A549 (cell line): ENCODE data around the gene SLFN12L. TPM values are rescaled to one million over a fixed set of nuclear protein-coding genes. Genes with fewer than 3 reads are reported as not detected.
"Not testable (repeated sequence)": the region's sequence is repeated elsewhere in the genome, so short reads cannot be mapped to it uniquely, and the experiment has no call there.

Experiments
- ATAC-seq, 2 experiments: fragments of 200-7000 bp in 1 of 2; fragments of >200 bp in 1 of 2; cut with Nextera tagmentation in 1 of 2; cut with Tn5 transposase in 1 of 2; 3 replicates each; pipeline versions ENCODE4 v1.8.0 to v1.9.1; 2018 to 2020; ENCODE audit warnings: mild to moderate bottlenecking in 1 of 2, moderate library complexity in 1 of 2
- CTCF ChIA-PET: fragments of 300-600 bp; sonication (Branson Sonifier 250); formaldehyde crosslinking; extraction: SDS; loops from one replicate; lab custom pipeline; 2021; ENCODE audit warnings: antibody characterized with exemption, inconsistent platforms; lab: Yijun Ruan, JAX
- POLR2A ChIA-PET: fragments of 350-600 bp; formaldehyde crosslinking; extraction: SDS; loops from one replicate; lab custom pipeline; 2021; ENCODE audit warnings: antibody characterized with exemption, inconsistent platforms; lab: Yijun Ruan, JAX
- DNase-seq, 2 experiments: peaks; one replicate each; pipeline versions ENCODE4 v3.0.0 to v3.0.0-alpha.2; 2011 to 2016; ENCODE audit warnings: low read depth in 1 of 2, low spot score in 1 of 2
- FAIRE-seq: peaks from 2 replicates; lab custom pipeline; 2011; peaks lifted over from hg19 to GRCh38; lab: Jason Lieb, UNC
- H3K27ac ChIP-seq, 2 experiments: fragments of >200 bp; sonication (Bioruptor Twin); formaldehyde crosslinking; 3 replicates each; pipeline ENCODE4 v1.5.1; 2016 to 2017
- H3K4me1 ChIP-seq: fragments of >200 bp; sonication (Bioruptor Twin); formaldehyde crosslinking; 3 replicates; pipeline ENCODE4 v1.6.1; 2016
- H3K4me2 ChIP-seq: fragments of >200 bp; sonication (Bioruptor Twin); formaldehyde crosslinking; 3 replicates; pipeline ENCODE4 v1.6.1; 2016
- H3K4me3 ChIP-seq: fragments of >200 bp; sonication (Bioruptor Twin); formaldehyde crosslinking; 3 replicates; pipeline ENCODE4 v1.5.1; 2016
- H3K9me3 ChIP-seq: fragments of >200 bp; sonication (Bioruptor Twin); formaldehyde crosslinking; 3 replicates; pipeline ENCODE4 v1.6.1; 2016
- ATOH8 ChIP-seq: fragments of 250-450 bp; sonication (Bioruptor Pico); IDR thresholded peaks from 2 replicates; pipeline ENCODE4 v1.5.0; 2020; ENCODE audit warnings: low read depth, mild to moderate bottlenecking, moderate library complexity
- CBX8 ChIP-seq: fragments of 200-600 bp; sonication (generic); IDR thresholded peaks from 2 replicates; pipeline ENCODE4 v1.6.1; 2016
- CEBPB ChIP-seq, 2 experiments: fragments of >200 bp in 1 of 2; sonication (Bioruptor Twin) in 1 of 2; formaldehyde crosslinking in 1 of 2; IDR thresholded peaks; 2 replicates each; pipeline ENCODE4 v1.6.1; 2012 to 2016
- EHF ChIP-seq: fragments of 250-450 bp; sonication (Bioruptor Pico); IDR thresholded peaks from 2 replicates; pipeline ENCODE4 v1.5.0; 2020; ENCODE audit warnings: mild to moderate bottlenecking
- ELK1 ChIP-seq: fragments of 150-350 bp; IDR thresholded peaks from 2 replicates; pipeline ENCODE4 v1.6.1; 2014; ENCODE audit warnings: low read depth, mild to moderate bottlenecking, low read length
- EP300 ChIP-seq, 2 experiments: fragments of >200 bp; sonication (Bioruptor Twin); formaldehyde crosslinking; IDR thresholded peaks; 2 replicates in 1 of 2; 3 replicates in 1 of 2; pipeline ENCODE4 v1.6.1; 2016 to 2017
- ESRRA ChIP-seq: fragments of 150-350 bp; IDR thresholded peaks from 2 replicates; pipeline ENCODE4 v1.6.1; 2014; ENCODE audit warnings: mild to moderate bottlenecking, low read length, borderline replicate concordance
- GATA3 ChIP-seq: IDR thresholded peaks from 2 replicates; pipeline ENCODE4 v1.6.1; 2012; ENCODE audit warnings: borderline replicate concordance
- HEYL ChIP-seq: fragments of 250-450 bp; sonication (Bioruptor Pico); IDR thresholded peaks from 2 replicates; pipeline ENCODE4 v1.8.0; 2021; ENCODE audit warnings: mild to moderate bottlenecking, moderate library complexity
- HOXB13 ChIP-seq: fragments of 250-450 bp; sonication (Bioruptor Pico); IDR thresholded peaks from 2 replicates; pipeline ENCODE4 v1.5.0; 2020; ENCODE audit warnings: low read depth, mild to moderate bottlenecking, moderate library complexity
- JUN ChIP-seq, 2 experiments: fragments of >200 bp; sonication (Bioruptor Twin); formaldehyde crosslinking; IDR thresholded peaks; 2 replicates in 1 of 2; 3 replicates in 1 of 2; pipeline ENCODE4 v1.6.1; 2016 to 2017
- MAZ ChIP-seq: fragments of 150-350 bp; IDR thresholded peaks from 2 replicates; pipeline ENCODE4 v1.6.1; 2014; ENCODE audit warnings: antibody characterized with exemption, low read depth, low read length, borderline replicate concordance
- PBX3 ChIP-seq: IDR thresholded peaks from 2 replicates; pipeline ENCODE4 v1.6.1; 2012
- POLR2AphosphoS2 ChIP-seq: conservative IDR thresholded peaks from 2 replicates; pipeline ENCODE4 v1.6.1; 2012; ENCODE audit warnings: low read length, improper control_type of control experiment, inconsistent platforms
- RAD21 ChIP-seq, 2 experiments: fragments of >200 bp in 1 of 2; sonication (Bioruptor Twin) in 1 of 2; formaldehyde crosslinking in 1 of 2; IDR thresholded peaks in 1 of 2; conservative IDR thresholded peaks in 1 of 2; 2 replicates in 1 of 2; 3 replicates in 1 of 2; pipeline ENCODE4 v1.6.1; 2012 to 2018; ENCODE audit warnings: inconsistent platforms in 1 of 2
- RNF2 ChIP-seq: fragments of 200-600 bp; sonication (generic); IDR thresholded peaks from 2 replicates; pipeline ENCODE4 v1.6.1; 2016; ENCODE audit warnings: low read depth, mild to moderate bottlenecking, antibody characterized with exemption, moderate library complexity, borderline replicate concordance
- SREBF2 ChIP-seq: fragments of 450-650 bp; IDR thresholded peaks from 2 replicates; pipeline ENCODE4 v1.6.1; 2014; ENCODE audit warnings: mild to moderate bottlenecking, moderate library complexity
- TFCP2L1 ChIP-seq: fragments of 250-450 bp; sonication (Bioruptor Pico); IDR thresholded peaks from 2 replicates; pipeline ENCODE4 v1.5.0; 2021; ENCODE audit warnings: mild to moderate bottlenecking
- TP53 ChIP-seq: fragments of 250-450 bp; sonication (Bioruptor Pico); IDR thresholded peaks from 2 replicates; pipeline ENCODE4 v1.5.0; 2021; ENCODE audit warnings: mild to moderate bottlenecking, moderate library complexity
- ZNF302 ChIP-seq: fragments of 250-450 bp; sonication (Bioruptor Pico); IDR thresholded peaks from 2 replicates; pipeline ENCODE4 v1.9.0; 2021; ENCODE audit warnings: inconsistent platforms, mild to moderate bottlenecking, moderate library complexity
- WGBS: methylation state at CpG from one replicate; pipeline ENCODE4 v1.1.6; 2017; ENCODE audit errors: missing lambda C conversion rate; 5-methylcytosine and 5-hydroxymethylcytosine counted together
- polyA plus RNA-seq, 4 experiments: library from polyadenylated mRNA; depleted of rRNA in 3 of 4; stranded (reverse); fragments of >200 nt; fragmentation: RNase III in 1 of 4; extraction: RNeasy Plus Mini Kit Qiagen cat#74134 plus additional on column Dnase treatment in 1 of 4; gene quantifications; 2 replicates in 3 of 4; 3 replicates in 1 of 4; pipeline ENCODE4 v1.2.3, GENCODE V29; 2011 to 2017

SLFN12L gene
- polyA plus RNA-seq, 2 of the 4 experiments (the other 2 are of a cell fraction) = not detected

GRCh38 chr17:35519906-35520442 is 17.5 kb downstream of the SLFN12L start:
- 53% methylated on average over 8 of the region's 8 CpGs for whole genome bisulfite sequencing
- CTCF ChIA-PET = interaction anchor here (0.6 to 2.6 kb wide), 3 partner anchors 206 to 349 kb away, joined by 3 to 13 read pairs (median 4); no protein-coding TSS in a partner anchor
- no peak for FAIRE-seq
- no peak overlapping the region for H3K27ac ChIP-seq
- POLR2A ChIA-PET = no interaction called here
- TF ChIP-seq JUN (IDR thresholded peaks at IDR 0.05) = no peak
- no peak for TF ChIP-seq EP300 (IDR thresholded peaks at IDR 0.05)
- TF ChIP-seq RAD21 (conservative IDR thresholded peaks at IDR 0.05 in 1 of 2, IDR thresholded peaks at IDR 0.05 in 1 of 2) = no peak
- TF ChIP-seq GATA3 = no peak
- TF ChIP-seq CBX8 = no peak
- DNase-seq = no peak
- H3K4me2 ChIP-seq = no peak overlapping the region
- no peaks in the 10 kb centered on the region for H3K4me1 ChIP-seq
- no peak overlapping the region for H3K4me3 ChIP-seq
- no peaks in the 10 kb centered on the region for H3K9me3 ChIP-seq
- ATAC-seq = no peak

DNA sequence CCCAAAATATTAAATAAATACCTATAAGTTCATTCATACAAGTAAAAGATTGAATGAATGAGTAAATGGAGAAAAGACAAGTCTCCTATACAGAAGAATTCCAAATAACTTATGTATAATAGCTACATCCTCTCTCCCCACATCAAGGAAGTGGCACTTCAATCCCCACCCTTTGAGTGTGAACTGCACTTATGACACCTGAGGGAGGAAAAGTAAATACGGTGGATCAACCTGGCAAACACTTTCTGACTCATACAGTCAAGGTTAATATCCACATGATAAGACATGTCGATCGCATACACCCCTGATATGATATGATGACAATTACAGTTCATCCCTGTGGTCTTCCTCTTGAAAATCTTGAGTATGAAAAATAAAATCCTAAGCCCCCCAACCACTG is 18.0 kb downstream of the SLFN12L start:
- TF ChIP-seq ESRRA = no peak
- TF ChIP-seq TFCP2L1 (CRISPR knock-in tag) = no peak
- TF ChIP-seq EHF = no peak
- TF ChIP-seq RNF2 = no peak
- TF ChIP-seq MAZ = no peak
- TF ChIP-seq HEYL (CRISPR knock-in tag) = no peak
- no peak for TF ChIP-seq ZNF302 (CRISPR knock-in tag)
- TF ChIP-seq HOXB13 = no peak
- no peak for TF ChIP-seq CEBPB (IDR thresholded peaks at IDR 0.05)
- no peak for TF ChIP-seq JUN (IDR thresholded peaks at IDR 0.05)
- TF ChIP-seq GATA3 = no peak
- TF ChIP-seq SREBF2 = no peak
- no peak for TF ChIP-seq TP53 (CRISPR knock-in tag)
- no peak for TF ChIP-seq PBX3
- no peak for TF ChIP-seq ELK1
- TF ChIP-seq RAD21 (conservative IDR thresholded peaks at IDR 0.05 in 1 of 2, IDR thresholded peaks at IDR 0.05 in 1 of 2) = no peak
- TF ChIP-seq POLR2AphosphoS2 = no peak
- no peak for TF ChIP-seq ATOH8 (CRISPR knock-in tag)
- Histone ChIP-seq H3K27ac (no peak overlapping the region), H3K4me1 (0 out of 3 replicates have a peak, but pooled peaks cover 2% of the 10 kb centered on the region), H3K4me3 (no peak overlapping the region), H3K9me3 (no peaks in the 10 kb centered on the region), H3K4me2 (no peak overlapping the region)
- ChIA-PET POLR2A (no interaction called here), CTCF (interaction anchor here (0.6 to 1.1 kb wide), 3 partner anchors 268 to 349 kb away, joined by 3 to 4 read pairs (median 4); no protein-coding TSS in a partner anchor)
- DNase-seq = no peak
- ATAC-seq = no peak
- 43% methylated on average over 3 of the region's 3 CpGs for WGBS
- no peak for FAIRE-seq

DNA sequence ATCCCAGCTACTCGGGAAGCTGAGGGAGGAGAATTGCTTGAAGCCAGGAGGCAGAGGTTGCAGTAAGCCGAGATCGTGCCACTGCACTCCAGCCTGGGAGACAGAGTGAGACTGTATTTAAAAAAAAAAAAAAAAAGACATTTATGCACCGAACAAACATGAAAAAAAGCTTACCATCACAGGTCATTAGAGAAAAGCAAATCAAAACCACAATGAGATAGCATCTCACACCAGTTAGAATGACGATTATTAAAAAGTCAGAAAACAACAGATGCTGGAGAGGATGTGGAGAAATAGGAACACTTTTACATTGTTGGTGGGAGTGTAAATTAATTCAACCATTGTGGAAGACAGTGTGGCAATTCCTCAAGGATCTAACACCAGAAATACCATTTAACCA is 19.0 kb downstream of the SLFN12L start:
- H3K4me2 ChIP-seq, H3K4me1 ChIP-seq, POLR2A ChIA-PET, ATAC-seq, FAIRE-seq, DNase-seq, H3K4me3 ChIP-seq, H3K27ac ChIP-seq, H3K9me3 ChIP-seq: not testable (repeated sequence)
- 30% methylated on average over 5 of the region's 5 CpGs for WGBS
- CTCF ChIA-PET = interaction anchor here (0.6 to 1.0 kb wide), 2 partner anchors 34 to 271 kb away, joined by 3 to 4 read pairs; no protein-coding TSS in a partner anchor
